ENCODE data around the gene ZNF319. TPM values are rescaled to one million over a fixed set of nuclear protein-coding genes. Genes with fewer than 3 reads are reported as not detected.
"Not testable (repeated sequence)": the region's sequence is repeated elsewhere in the genome, so short reads cannot be mapped to it uniquely, and the experiment has no call there.

The ZNF319 gene
- total RNA-seq, 1 donor from 2014 or later, result 2.7 TPM

- DNase-seq (ENCODE audit: low read depth, low spot score), result no peak
Measured at GRCh38 chr16:58022601-58023371, 22.3 kb upstream of the ZNF319 start.

GRCh38 chr16:58021661-58022551 lies 21.4 kb upstream of the ZNF319 start:
- DNase-seq (ENCODE audit: low read depth, low spot score), result no peak

GRCh38 chr16:58020628-58021521 lies 20.4 kb upstream of the ZNF319 start:
- DNase-seq (ENCODE audit: low read depth, low spot score), result no peak

GRCh38 chr16:58019866-58020538 lies 19.5 kb upstream of the ZNF319 start:
- no peak for DNase-seq (ENCODE audit: low read depth, low spot score)

GRCh38 chr16:58018803-58019202 lies 18.3 kb upstream of the ZNF319 start:
- DNase-seq (ENCODE audit: low read depth, low spot score), result no peak

GRCh38 chr16:58016840-58017446 lies 16.5 kb upstream of the ZNF319 start:
- no peak for DNase-seq (ENCODE audit: low read depth, low spot score)

GRCh38 chr16:58013201-58013956 lies 12.9 kb upstream of the ZNF319 start:
- no peak for DNase-seq (ENCODE audit: low read depth, low spot score)

GRCh38 chr16:58012481-58012880 lies 12.0 kb upstream of the ZNF319 start:
- no peak for DNase-seq (ENCODE audit: low read depth, low spot score)

GRCh38 chr16:58011652-58012051 lies 11.2 kb upstream of the ZNF319 start:
- no peak for DNase-seq (ENCODE audit: low read depth, low spot score)

- DNase-seq (ENCODE audit: low read depth, low spot score), result no peak
Measured at GRCh38 chr16:58010886-58011285, 10.4 kb upstream of the ZNF319 start.

GRCh38 chr16:58009856-58010416 lies 9.5 kb upstream of the ZNF319 start:
- no peak for DNase-seq (ENCODE audit: low read depth, low spot score)

GRCh38 chr16:58004736-58005135 lies 4.3 kb upstream of the ZNF319 start:
- DNase-seq (ENCODE audit: low read depth, low spot score), result not testable (repeated sequence)

GRCh38 chr16:58002936-58003335 lies 2.5 kb upstream of the ZNF319 start:
- no peak for DNase-seq (ENCODE audit: low read depth, low spot score)

- DNase-seq (ENCODE audit: low read depth, low spot score), result no peak
Measured at GRCh38 chr16:58002416-58002800, 1.9 kb upstream of the ZNF319 start.

GRCh38 chr16:58001781-58002415 lies 1.4 kb upstream of the ZNF319 start:
- no peak for DNase-seq (ENCODE audit: low read depth, low spot score)

GRCh38 chr16:58000706-58001676 lies 519 bp upstream of the ZNF319 start, which contains the start of gene USB1:
TSS of gene USB1 (plus strand) at chr16:58001407. CDS start at chr16:58001484, 77 bp downstream.
- DNase-seq (ENCODE audit: low read depth, low spot score), result no peak

- DNase-seq (ENCODE audit: low read depth, low spot score), result no peak
Measured at GRCh38 chr16:57999366-57999970, 1.0 kb downstream of the ZNF319 start.

Data from pulmonary artery endothelial cell (primary cell).